WTC11 (cell line): ENCODE data around the gene PACS1.

ENCODE experiments used
- CREB1 ChIP-seq: sonication (generic); formaldehyde crosslinking; IDR thresholded peaks from 2 replicates; pipeline ENCODE4 v1.8.0; 2023; ENCODE audit warnings: mild to moderate bottlenecking, missing genetic modification reagents
- ELF4 ChIP-seq: sonication (generic); formaldehyde crosslinking; IDR thresholded peaks from 2 replicates; pipeline ENCODE4 v1.8.1; 2022; ENCODE audit warnings: low read depth, mild to moderate bottlenecking, moderate library complexity, missing genetic modification reagents
- FOXK1 ChIP-seq: sonication (generic); formaldehyde crosslinking; IDR thresholded peaks from 2 replicates; pipeline ENCODE4 v1.8.0; 2022; ENCODE audit warnings: mild to moderate bottlenecking, moderate library complexity, missing genetic modification reagents
- ZBTB21 ChIP-seq: sonication (generic); formaldehyde crosslinking; IDR thresholded peaks from 2 replicates; pipeline ENCODE4 v1.8.1; 2023; ENCODE audit warnings: mild to moderate bottlenecking, missing genetic modification reagents, borderline replicate concordance
- ZNF121 ChIP-seq: sonication (generic); formaldehyde crosslinking; IDR thresholded peaks from 2 replicates; pipeline ENCODE4 v1.8.0; 2023; ENCODE audit warnings: missing genetic modification reagents
- ZNF423 ChIP-seq: fragments of 250-450 bp; sonication (Bioruptor Pico); IDR thresholded peaks from 2 replicates; pipeline ENCODE4 v2.1.2; 2022; ENCODE audit warnings: mild to moderate bottlenecking, moderate library complexity
- TF ChIP-seq, protein P1 (sequence below): sonication (generic); formaldehyde crosslinking; IDR thresholded peaks from 2 replicates; pipeline ENCODE4 v1.8.1; 2023; ENCODE audit warnings: mild to moderate bottlenecking, missing genetic modification reagents, moderate library complexity
- TF ChIP-seq, protein P2 (sequence below): sonication (generic); formaldehyde crosslinking; IDR thresholded peaks from 2 replicates; pipeline ENCODE4 v1.8.1; 2022; ENCODE audit warnings: missing genetic modification reagents, borderline replicate concordance
- TF ChIP-seq, protein P3 (sequence below): sonication (generic); formaldehyde crosslinking; conservative IDR thresholded peaks from 2 replicates; pipeline ENCODE4 v1.8.1; 2022; ENCODE audit warnings: mild to moderate bottlenecking, missing genetic modification reagents
- TF ChIP-seq, protein P4 (sequence below): sonication (generic); formaldehyde crosslinking; IDR thresholded peaks from 2 replicates; pipeline ENCODE4 v1.8.0; 2022; ENCODE audit warnings: mild to moderate bottlenecking, missing genetic modification reagents
- TF ChIP-seq, protein P5 (sequence below): fragments of 200-600 bp; IDR thresholded peaks from 2 replicates; pipeline ENCODE4 v1.8.0; 2022; ENCODE audit warnings: antibody characterized with exemption
- TF ChIP-seq, protein P6 (sequence below): sonication (generic); formaldehyde crosslinking; IDR thresholded peaks from 2 replicates; pipeline ENCODE4 v1.8.0; 2022; ENCODE audit warnings: mild to moderate bottlenecking, missing genetic modification reagents

DNA sequence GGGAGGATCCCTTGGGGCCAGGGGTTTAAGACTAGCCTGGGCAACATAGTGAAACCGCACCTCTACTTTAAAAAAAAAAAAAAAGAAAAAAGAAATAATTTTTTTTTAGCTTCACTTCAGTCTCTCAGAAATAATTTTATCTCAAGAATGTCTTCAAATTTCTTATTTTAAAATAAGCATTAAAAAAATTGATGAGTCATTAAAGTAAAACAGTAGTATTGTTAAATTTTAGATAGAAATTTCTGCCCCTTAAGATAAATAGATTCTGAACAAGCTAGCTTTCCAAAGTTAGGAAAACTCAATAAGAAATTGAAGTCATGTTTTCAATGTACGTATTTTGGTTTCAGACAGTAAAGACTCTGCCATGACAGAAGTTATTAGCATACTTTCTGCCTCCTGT is 7.7 kb upstream of the PACS1 start:
- TF ChIP-seq, protein P1, sequence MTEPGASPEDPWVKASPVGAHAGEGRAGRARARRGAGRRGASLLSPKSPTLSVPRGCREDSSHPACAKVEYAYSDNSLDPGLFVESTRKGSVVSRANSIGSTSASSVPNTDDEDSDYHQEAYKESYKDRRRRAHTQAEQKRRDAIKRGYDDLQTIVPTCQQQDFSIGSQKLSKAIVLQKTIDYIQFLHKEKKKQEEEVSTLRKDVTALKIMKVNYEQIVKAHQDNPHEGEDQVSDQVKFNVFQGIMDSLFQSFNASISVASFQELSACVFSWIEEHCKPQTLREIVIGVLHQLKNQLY (CRISPR knock-in tag), result no peak
- TF ChIP-seq, protein P2, sequence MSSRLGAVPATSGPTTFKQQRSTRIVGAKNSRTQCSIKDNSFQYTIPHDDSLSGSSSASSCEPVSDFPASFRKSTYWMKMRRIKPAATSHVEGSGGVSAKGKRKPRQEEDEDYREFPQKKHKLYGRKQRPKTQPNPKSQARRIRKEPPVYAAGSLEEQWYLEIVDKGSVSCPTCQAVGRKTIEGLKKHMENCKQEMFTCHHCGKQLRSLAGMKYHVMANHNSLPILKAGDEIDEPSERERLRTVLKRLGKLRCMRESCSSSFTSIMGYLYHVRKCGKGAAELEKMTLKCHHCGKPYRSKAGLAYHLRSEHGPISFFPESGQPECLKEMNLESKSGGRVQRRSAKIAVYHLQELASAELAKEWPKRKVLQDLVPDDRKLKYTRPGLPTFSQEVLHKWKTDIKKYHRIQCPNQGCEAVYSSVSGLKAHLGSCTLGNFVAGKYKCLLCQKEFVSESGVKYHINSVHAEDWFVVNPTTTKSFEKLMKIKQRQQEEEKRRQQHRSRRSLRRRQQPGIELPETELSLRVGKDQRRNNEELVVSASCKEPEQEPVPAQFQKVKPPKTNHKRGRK (CRISPR knock-in tag), result no peak
- TF ChIP-seq CREB1 (CRISPR knock-in tag) (no peak), ZBTB21 (CRISPR knock-in tag) (no peak), ZNF121 (CRISPR knock-in tag) (no peak), FOXK1 (CRISPR knock-in tag) (no peak), ELF4 (CRISPR knock-in tag) (no peak), ZNF423 (CRISPR knock-in tag) (no peak)
- TF ChIP-seq, protein P3, sequence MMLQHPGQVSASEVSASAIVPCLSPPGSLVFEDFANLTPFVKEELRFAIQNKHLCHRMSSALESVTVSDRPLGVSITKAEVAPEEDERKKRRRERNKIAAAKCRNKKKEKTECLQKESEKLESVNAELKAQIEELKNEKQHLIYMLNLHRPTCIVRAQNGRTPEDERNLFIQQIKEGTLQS (CRISPR knock-in tag), result no peak
- TF ChIP-seq, protein P4, sequence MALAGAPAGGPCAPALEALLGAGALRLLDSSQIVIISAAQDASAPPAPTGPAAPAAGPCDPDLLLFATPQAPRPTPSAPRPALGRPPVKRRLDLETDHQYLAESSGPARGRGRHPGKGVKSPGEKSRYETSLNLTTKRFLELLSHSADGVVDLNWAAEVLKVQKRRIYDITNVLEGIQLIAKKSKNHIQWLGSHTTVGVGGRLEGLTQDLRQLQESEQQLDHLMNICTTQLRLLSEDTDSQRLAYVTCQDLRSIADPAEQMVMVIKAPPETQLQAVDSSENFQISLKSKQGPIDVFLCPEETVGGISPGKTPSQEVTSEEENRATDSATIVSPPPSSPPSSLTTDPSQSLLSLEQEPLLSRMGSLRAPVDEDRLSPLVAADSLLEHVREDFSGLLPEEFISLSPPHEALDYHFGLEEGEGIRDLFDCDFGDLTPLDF (CRISPR knock-in tag), result no peak
- TF ChIP-seq, protein P5, sequence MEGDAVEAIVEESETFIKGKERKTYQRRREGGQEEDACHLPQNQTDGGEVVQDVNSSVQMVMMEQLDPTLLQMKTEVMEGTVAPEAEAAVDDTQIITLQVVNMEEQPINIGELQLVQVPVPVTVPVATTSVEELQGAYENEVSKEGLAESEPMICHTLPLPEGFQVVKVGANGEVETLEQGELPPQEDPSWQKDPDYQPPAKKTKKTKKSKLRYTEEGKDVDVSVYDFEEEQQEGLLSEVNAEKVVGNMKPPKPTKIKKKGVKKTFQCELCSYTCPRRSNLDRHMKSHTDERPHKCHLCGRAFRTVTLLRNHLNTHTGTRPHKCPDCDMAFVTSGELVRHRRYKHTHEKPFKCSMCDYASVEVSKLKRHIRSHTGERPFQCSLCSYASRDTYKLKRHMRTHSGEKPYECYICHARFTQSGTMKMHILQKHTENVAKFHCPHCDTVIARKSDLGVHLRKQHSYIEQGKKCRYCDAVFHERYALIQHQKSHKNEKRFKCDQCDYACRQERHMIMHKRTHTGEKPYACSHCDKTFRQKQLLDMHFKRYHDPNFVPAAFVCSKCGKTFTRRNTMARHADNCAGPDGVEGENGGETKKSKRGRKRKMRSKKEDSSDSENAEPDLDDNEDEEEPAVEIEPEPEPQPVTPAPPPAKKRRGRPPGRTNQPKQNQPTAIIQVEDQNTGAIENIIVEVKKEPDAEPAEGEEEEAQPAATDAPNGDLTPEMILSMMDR, result no peak
- TF ChIP-seq, protein P6, sequence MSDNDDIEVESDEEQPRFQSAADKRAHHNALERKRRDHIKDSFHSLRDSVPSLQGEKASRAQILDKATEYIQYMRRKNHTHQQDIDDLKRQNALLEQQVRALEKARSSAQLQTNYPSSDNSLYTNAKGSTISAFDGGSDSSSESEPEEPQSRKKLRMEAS, result no peak
